Ishikawa (cell line): ENCODE data around the gene RAPGEF4.

Source experiments
- CEBPB ChIP-seq: IDR thresholded peaks from 2 replicates; pipeline ENCODE4 v1.6.1; 2012
- CREB1 ChIP-seq: IDR thresholded peaks from 2 replicates; pipeline ENCODE4 v1.6.1; 2012; ENCODE audit warnings: low read depth
- EGR1 ChIP-seq: IDR thresholded peaks from 2 replicates; pipeline ENCODE4 v1.6.1; 2012
- EP300 ChIP-seq: IDR thresholded peaks from 2 replicates; pipeline ENCODE4 v1.6.1; 2012; ENCODE audit warnings: borderline replicate concordance
- FOXM1 ChIP-seq: IDR thresholded peaks from 2 replicates; pipeline ENCODE4 v1.6.1; 2012; ENCODE audit warnings: low read depth, borderline replicate concordance
- NFIC ChIP-seq: IDR thresholded peaks from 2 replicates; pipeline ENCODE4 v1.6.1; 2012
- RAD21 ChIP-seq: IDR thresholded peaks from 2 replicates; pipeline ENCODE4 v1.6.1; 2012; ENCODE audit warnings: low read depth
- TAF1 ChIP-seq: IDR thresholded peaks from 2 replicates; pipeline ENCODE4 v1.6.1; 2012; ENCODE audit warnings: low read depth, mild to moderate bottlenecking
- TCF12 ChIP-seq: IDR thresholded peaks from 2 replicates; pipeline ENCODE4 v1.6.1; 2012; ENCODE audit warnings: low read depth
- TEAD4 ChIP-seq: IDR thresholded peaks from 2 replicates; pipeline ENCODE4 v1.6.1; 2012
- YY1 ChIP-seq: IDR thresholded peaks from 2 replicates; pipeline ENCODE4 v1.6.1; 2012; ENCODE audit warnings: low read depth
- ZBTB7A ChIP-seq: IDR thresholded peaks from 2 replicates; pipeline ENCODE4 v1.6.1; 2012; ENCODE audit warnings: low read depth
- TF ChIP-seq, protein P1 (sequence below): IDR thresholded peaks from 2 replicates; pipeline ENCODE4 v1.6.1; 2012
- TF ChIP-seq, protein P2 (sequence below): IDR thresholded peaks from 2 replicates; pipeline ENCODE4 v1.6.1; 2012; ENCODE audit warnings: low read depth, mild to moderate bottlenecking
- TF ChIP-seq, protein P3 (sequence below): IDR thresholded peaks from 2 replicates; pipeline ENCODE4 v1.6.1; 2012

The RAPGEF4 gene

DNA sequence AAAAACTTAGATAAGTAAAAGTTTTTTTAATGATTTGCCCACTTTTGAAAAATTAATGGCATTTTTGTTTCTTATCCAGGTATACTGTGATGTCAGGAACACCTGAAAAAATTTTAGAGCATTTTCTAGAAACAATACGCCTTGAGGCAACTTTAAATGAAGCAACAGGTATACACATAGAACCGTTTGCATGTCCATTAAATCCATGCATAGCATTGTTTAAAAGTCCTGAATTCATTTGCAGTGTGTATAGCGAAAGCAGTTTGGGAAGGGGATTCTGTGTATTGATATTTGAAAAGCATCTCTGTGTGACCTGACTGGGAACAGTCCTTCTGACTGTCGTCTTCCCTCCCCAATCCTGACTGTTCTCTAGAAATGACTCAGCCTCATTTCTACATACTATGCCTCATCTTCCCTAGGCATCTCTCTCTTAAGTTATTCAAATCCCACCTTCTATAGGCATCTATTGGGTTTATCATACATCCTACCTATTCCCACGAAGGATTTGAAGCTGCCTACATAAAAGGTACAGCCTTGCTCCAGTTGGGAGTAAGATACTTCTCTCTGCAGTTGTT lies 260.8 kb downstream of the RAPGEF4 start:
- TF ChIP-seq, protein P1, sequence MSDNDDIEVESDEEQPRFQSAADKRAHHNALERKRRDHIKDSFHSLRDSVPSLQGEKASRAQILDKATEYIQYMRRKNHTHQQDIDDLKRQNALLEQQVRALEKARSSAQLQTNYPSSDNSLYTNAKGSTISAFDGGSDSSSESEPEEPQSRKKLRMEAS: no peak
- TF ChIP-seq, protein P2, sequence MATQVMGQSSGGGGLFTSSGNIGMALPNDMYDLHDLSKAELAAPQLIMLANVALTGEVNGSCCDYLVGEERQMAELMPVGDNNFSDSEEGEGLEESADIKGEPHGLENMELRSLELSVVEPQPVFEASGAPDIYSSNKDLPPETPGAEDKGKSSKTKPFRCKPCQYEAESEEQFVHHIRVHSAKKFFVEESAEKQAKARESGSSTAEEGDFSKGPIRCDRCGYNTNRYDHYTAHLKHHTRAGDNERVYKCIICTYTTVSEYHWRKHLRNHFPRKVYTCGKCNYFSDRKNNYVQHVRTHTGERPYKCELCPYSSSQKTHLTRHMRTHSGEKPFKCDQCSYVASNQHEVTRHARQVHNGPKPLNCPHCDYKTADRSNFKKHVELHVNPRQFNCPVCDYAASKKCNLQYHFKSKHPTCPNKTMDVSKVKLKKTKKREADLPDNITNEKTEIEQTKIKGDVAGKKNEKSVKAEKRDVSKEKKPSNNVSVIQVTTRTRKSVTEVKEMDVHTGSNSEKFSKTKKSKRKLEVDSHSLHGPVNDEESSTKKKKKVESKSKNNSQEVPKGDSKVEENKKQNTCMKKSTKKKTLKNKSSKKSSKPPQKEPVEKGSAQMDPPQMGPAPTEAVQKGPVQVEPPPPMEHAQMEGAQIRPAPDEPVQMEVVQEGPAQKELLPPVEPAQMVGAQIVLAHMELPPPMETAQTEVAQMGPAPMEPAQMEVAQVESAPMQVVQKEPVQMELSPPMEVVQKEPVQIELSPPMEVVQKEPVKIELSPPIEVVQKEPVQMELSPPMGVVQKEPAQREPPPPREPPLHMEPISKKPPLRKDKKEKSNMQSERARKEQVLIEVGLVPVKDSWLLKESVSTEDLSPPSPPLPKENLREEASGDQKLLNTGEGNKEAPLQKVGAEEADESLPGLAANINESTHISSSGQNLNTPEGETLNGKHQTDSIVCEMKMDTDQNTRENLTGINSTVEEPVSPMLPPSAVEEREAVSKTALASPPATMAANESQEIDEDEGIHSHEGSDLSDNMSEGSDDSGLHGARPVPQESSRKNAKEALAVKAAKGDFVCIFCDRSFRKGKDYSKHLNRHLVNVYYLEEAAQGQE: no peak
- TF ChIP-seq CREB1: no peak
- TF ChIP-seq, protein P3, sequence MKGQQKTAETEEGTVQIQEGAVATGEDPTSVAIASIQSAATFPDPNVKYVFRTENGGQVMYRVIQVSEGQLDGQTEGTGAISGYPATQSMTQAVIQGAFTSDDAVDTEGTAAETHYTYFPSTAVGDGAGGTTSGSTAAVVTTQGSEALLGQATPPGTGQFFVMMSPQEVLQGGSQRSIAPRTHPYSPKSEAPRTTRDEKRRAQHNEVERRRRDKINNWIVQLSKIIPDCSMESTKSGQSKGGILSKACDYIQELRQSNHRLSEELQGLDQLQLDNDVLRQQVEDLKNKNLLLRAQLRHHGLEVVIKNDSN: no peak
- no peak for TF ChIP-seq NFIC
- no peak for TF ChIP-seq YY1
- no peak for TF ChIP-seq ZBTB7A
- TF ChIP-seq RAD21: no peak
- TF ChIP-seq TAF1: no peak
- TF ChIP-seq FOXM1: no peak
- no peak for TF ChIP-seq CEBPB
- no peak for TF ChIP-seq TEAD4
- no peak for TF ChIP-seq EP300
- no peak for TF ChIP-seq EGR1
- TF ChIP-seq TCF12: no peak

DNA sequence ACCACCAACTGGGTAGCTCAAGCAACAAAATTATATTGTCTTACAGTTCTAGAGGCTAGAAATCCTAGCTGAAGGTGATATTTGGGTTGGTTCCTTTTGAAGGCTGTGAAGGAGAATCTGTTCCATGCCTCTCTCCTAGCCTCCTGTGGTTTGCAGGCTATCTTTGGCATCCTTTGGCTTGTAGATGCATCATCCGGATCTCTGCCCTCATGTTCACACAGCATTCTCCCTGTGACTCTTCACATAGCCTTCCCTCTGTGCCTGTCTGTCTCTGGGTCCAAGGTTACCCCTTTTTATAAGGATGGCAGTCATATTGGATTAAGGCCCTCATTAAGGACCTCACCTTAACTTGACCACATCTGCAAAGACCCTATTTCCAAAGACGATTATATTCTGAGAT lies 261.4 kb downstream of the RAPGEF4 start:
- TF ChIP-seq, protein P3: no peak
- TF ChIP-seq NFIC: no peak

DNA sequence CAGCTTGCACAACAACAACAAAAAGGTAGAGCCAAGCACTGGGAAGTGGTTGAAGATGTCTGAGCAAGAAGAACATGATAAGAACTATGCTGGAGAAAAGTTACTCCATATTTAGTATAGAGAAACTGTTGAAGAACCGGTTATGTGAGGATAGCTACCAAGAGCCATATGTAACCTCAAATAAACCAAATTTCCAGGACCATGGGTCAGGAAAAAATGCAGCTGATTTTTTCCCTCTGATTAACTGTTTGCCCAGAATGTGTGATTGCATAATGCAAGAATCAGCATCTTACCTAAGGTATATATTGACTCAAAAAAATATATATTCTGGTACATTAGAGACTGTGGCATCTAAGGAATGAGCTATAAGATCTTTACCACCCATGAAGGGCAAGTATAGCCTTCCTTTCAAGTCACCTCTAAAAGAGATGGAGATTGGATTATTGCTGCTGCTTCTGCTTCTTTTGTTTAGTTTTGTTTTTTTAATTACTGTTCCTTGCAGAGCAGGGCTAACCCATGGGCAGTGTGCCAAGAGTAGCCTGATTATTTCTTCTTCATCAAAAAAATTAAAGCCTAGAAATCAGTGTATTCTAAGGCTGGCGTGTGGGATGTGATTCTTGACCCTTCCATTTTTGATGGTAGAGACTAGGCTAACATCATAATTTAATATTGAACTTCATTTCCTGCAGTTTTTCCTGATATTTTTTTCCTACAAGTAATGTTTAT lies 263.1 kb downstream of the RAPGEF4 start:
- TF ChIP-seq, protein P1: no peak
- TF ChIP-seq, protein P2: no peak
- TF ChIP-seq TEAD4 (no peak), CREB1 (no peak), RAD21 (no peak), FOXM1 (no peak), ZBTB7A (no peak), NFIC (no peak), CEBPB (no peak)

- no peak for TF ChIP-seq EGR1
- TF ChIP-seq FOXM1: no peak
- no peak for TF ChIP-seq NFIC
- TF ChIP-seq, protein P2: no peak
- no peak for TF ChIP-seq YY1
- TF ChIP-seq, protein P1: no peak
- TF ChIP-seq RAD21: no peak
- TF ChIP-seq CREB1: no peak
- TF ChIP-seq ZBTB7A: no peak
- TF ChIP-seq, protein P3: no peak
- TF ChIP-seq EP300: no peak
- TF ChIP-seq CEBPB: no peak
- no peak for TF ChIP-seq TEAD4
- TF ChIP-seq TAF1: no peak
- TF ChIP-seq TCF12: no peak
Measured at GRCh38 chr2:172999641-173000386, 264.2 kb downstream of the RAPGEF4 start.
